Colonic mucosa (tissue), 4 donors: ENCODE measurements around the gene TMC5. TPM values are rescaled to one million over a fixed set of nuclear protein-coding genes. Genes with fewer than 3 reads are reported as not detected.

ENCODE experiments used
- DNase-seq: peaks from one replicate; pipeline ENCODE4 v3.0.0-alpha.2; 2020
- H3K27ac ChIP-seq: fragments of 200-600 bp; one replicate; pipeline ENCODE4 v1.8.0; 2021
- H3K27me3 ChIP-seq: fragments of 200-600 bp; one replicate; pipeline ENCODE4 v1.8.0; 2021
- H3K36me3 ChIP-seq: fragments of 200-600 bp; one replicate; pipeline ENCODE4 v1.8.0; 2021
- H3K4me1 ChIP-seq: fragments of 200-600 bp; one replicate; pipeline ENCODE4 v1.8.0; 2021; ENCODE audit warnings: mild to moderate bottlenecking
- H3K4me3 ChIP-seq: fragments of 200-600 bp; one replicate; pipeline ENCODE4 v1.8.0; 2021
- H3K9ac ChIP-seq, 2 donors: one replicate each; pipeline ENCODE4 v1.7.0; 2013; ENCODE audit warnings: control low read depth in 2 of 2, low read depth in 2 of 2, low read length in 2 of 2
- H3K9me3 ChIP-seq: fragments of 200-600 bp; one replicate; pipeline ENCODE4 v1.8.0; 2021
- intact Hi-C: fragments of 100-400 bp; cut with DNase I; formaldehyde crosslinking; loops from one replicate; pipeline ENCODE4 v1.14.1; 2022
- total RNA-seq, 2 donors: library from RNA; stranded (reverse); fragmentation: NEBNext Ultra II Directional in 1 of 2; extraction: Animal tissue kit (Norgen Biotek cat#: 25700) in 1 of 2; gene quantifications; one replicate each; pipeline ENCODE4 v1.2.1, GENCODE V29; 2021
- TF ChIP-seq, protein P1 (sequence below): fragments of 200-600 bp; IDR thresholded peaks from one replicate; pipeline ENCODE4 v1.8.0; 2022; ENCODE audit warnings: antibody characterized with exemption, mild to moderate bottlenecking
- donor health status: healthy.
- donor health status: DM: no; HTN: no; CAD: no.
- donor health status: DM: no; HTN: no; CAD: no.

Gene TMC5
- total RNA-seq, 2 donors from 2014 or later, result 54.5 to 113 TPM

DNA sequence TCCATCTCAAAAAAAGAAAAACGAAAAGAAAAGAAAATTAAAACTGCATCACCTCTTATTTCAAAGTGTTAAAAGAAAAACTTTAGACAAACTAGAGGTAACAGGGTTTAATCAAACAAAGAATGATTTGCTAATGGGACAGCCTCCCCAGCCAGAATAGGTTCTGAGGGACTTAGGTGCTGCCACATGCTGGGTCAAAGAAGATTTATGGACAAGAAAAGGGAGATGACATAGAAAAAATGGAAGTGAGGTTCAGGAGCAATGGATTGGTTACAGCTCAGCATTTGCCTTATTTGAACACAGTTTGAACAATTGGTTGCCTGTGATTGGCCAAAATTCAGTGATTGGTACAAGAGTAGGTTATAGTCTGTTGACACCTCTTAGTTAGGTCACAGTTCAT, 21.1 kb downstream of the TMC5 start:
- H3K9me3 ChIP-seq, result no peaks in the 10 kb centered on the region
- no peaks in the 10 kb centered on the region for H3K4me1 ChIP-seq
- TF ChIP-seq, protein P1, sequence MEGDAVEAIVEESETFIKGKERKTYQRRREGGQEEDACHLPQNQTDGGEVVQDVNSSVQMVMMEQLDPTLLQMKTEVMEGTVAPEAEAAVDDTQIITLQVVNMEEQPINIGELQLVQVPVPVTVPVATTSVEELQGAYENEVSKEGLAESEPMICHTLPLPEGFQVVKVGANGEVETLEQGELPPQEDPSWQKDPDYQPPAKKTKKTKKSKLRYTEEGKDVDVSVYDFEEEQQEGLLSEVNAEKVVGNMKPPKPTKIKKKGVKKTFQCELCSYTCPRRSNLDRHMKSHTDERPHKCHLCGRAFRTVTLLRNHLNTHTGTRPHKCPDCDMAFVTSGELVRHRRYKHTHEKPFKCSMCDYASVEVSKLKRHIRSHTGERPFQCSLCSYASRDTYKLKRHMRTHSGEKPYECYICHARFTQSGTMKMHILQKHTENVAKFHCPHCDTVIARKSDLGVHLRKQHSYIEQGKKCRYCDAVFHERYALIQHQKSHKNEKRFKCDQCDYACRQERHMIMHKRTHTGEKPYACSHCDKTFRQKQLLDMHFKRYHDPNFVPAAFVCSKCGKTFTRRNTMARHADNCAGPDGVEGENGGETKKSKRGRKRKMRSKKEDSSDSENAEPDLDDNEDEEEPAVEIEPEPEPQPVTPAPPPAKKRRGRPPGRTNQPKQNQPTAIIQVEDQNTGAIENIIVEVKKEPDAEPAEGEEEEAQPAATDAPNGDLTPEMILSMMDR, result no peak
- DNase-seq, result no peak
- peaks cover 4% of the 10 kb centered on the region for H3K36me3 ChIP-seq
- intact Hi-C loops, result no loop called here
- no peak overlapping the region for H3K4me3 ChIP-seq
- H3K27me3 ChIP-seq, result no peaks in the 10 kb centered on the region
- no peak overlapping the region for H3K9ac ChIP-seq
- H3K27ac ChIP-seq, result no peak overlapping the region

DNA sequence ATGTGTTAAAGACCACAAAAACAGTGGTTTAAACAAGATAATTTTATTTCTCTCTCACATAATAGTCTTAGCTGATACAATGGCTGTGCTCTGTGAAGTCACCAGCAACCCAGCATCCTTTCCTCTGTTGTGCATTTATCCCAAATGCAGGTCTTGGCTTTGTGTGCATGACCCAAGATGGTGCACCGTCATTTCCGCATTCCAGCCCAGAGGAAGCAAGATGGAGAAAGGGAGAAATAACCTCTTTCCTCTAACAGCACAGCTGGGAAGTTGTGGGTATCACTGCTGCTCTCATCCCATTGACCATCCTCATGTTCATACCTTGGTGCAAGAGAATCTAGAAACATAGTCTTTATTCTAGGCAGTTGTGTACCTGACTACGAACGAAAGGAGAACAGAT, 21.8 kb downstream of the TMC5 start:
- TF ChIP-seq, protein P1, result no peak
- H3K36me3 ChIP-seq, result peaks cover 9% of the 10 kb centered on the region
- H3K4me3 ChIP-seq, result no peak overlapping the region
- no peak for DNase-seq
- H3K9ac ChIP-seq, result no peak overlapping the region
- H3K4me1 ChIP-seq, result no peaks in the 10 kb centered on the region
- no peaks in the 10 kb centered on the region for H3K9me3 ChIP-seq
- H3K27me3 ChIP-seq, result no peaks in the 10 kb centered on the region
- no peak overlapping the region for H3K27ac ChIP-seq
- intact Hi-C loops, result no loop called here

DNA sequence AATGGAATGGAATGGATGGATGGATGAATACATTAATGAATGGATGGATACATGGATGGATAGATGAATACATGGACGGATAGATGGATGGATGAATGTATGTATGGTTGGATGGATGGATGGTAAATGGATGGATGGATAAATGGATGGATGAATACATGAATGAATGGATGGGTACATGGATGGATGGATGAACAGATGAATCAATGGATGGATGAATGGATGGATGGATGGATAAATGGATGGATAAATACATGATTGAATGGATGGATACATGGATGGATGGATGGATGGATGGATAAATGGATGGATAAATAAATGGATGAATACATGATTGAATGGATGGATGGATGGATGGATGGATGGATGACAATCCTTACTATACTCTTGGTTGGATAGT, 26.0 kb downstream of the TMC5 start:
- Histone ChIP-seq H3K27ac (no peak overlapping the region), H3K9ac (no peak overlapping the region), H3K9me3 (no peaks in the 10 kb centered on the region), H3K4me3 (no peak overlapping the region), H3K36me3 (peaks cover 9% of the 10 kb centered on the region), H3K27me3 (no peaks in the 10 kb centered on the region), H3K4me1 (no peaks in the 10 kb centered on the region)
- no peak for DNase-seq
- TF ChIP-seq, protein P1, result no peak
- intact Hi-C loops, result no loop called here

DNA sequence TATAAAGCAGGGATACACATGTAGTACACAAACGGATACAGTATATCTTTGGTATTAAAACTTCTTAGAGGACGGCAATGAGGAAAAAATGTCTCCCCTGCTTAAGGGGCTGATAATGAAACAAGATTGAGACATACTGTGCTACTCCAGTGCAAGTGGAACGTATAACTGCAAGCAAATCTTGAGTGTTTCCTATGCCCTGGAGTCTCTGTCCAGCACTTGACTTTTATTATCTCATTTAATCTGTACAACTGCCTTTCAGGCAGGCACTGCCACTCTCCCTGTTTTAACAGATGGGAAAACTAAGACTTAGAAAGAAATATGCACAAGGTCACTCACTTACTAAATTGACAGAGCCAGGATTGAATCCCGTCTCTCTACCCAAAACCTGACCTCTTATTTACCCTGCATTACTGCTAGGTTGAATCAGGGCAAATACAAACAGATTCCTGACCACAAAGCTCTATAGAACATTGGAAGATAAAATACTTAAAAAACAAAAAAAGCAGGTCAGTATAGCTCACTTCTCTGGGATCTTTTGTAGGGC, 28.7 kb downstream of the TMC5 start:
- intact Hi-C loops, result no loop called here
- Histone ChIP-seq H3K36me3 (peaks cover 9% of the 10 kb centered on the region), H3K27ac (no peak overlapping the region), H3K9ac (no peak overlapping the region), H3K4me3 (no peak overlapping the region), H3K4me1 (no peaks in the 10 kb centered on the region), H3K9me3 (no peaks in the 10 kb centered on the region), H3K27me3 (no peaks in the 10 kb centered on the region)
- DNase-seq, result no peak
- TF ChIP-seq, protein P1, result no peak

DNA sequence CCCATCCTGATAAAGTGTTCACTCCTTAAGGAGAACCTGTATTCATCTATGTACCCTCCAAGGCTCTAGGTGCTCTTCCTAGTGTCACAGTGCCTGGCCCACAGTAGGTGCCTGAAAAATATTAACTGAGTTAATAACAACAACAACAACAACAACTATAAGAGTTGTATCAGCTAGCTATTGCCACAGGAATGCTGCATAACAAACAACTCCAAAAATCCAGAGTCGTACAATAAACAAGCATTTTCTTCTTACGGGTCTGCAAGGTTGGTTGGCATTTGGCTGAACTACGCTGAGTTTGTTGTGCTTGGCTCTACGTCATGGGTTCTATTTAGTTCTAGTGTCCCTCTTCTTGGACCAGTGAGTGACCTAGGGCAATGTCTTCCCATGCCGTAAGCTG, 29.2 kb downstream of the TMC5 start:
- DNase-seq, result no peak
- H3K27ac ChIP-seq, result no peak overlapping the region
- no peaks in the 10 kb centered on the region for H3K27me3 ChIP-seq
- H3K9me3 ChIP-seq, result no peaks in the 10 kb centered on the region
- no peak overlapping the region for H3K9ac ChIP-seq
- H3K4me3 ChIP-seq, result no peak overlapping the region
- TF ChIP-seq, protein P1, result no peak
- no peaks in the 10 kb centered on the region for H3K4me1 ChIP-seq
- peaks cover 9% of the 10 kb centered on the region for H3K36me3 ChIP-seq
- intact Hi-C loops, result no loop called here
